Osteoblast (primary cell): ENCODE measurements around the gene HPD. TPM values are rescaled to one million over a fixed set of nuclear protein-coding genes. Genes with fewer than 3 reads are reported as not detected.

Experiments
- DNase-seq: peaks from one replicate; pipeline ENCODE4 v3.0.0; 2011; ENCODE audit warnings: low spot score, mixed read lengths; ENCODE audit not compliant: insufficient read length; ENCODE audit errors: missing footprints
- H2AFZ ChIP-seq: 2 replicates; pipeline ENCODE4 v1.6.0; 2011; ENCODE audit warnings: mild to moderate bottlenecking, low read length
- H3K27ac ChIP-seq: 2 replicates; pipeline ENCODE4 v1.5.1; 2011; ENCODE audit warnings: mild to moderate bottlenecking, low read depth, low read length, moderate library complexity
- H3K27me3 ChIP-seq: 2 replicates; pipeline ENCODE4 v1.6.0; 2012; ENCODE audit warnings: mild to moderate bottlenecking, control low read depth, inconsistent platforms, low read length, moderate library complexity; ENCODE audit not compliant: insufficient read depth
- H3K36me3 ChIP-seq: 2 replicates; pipeline ENCODE4 v1.5.1; 2011; ENCODE audit warnings: mild to moderate bottlenecking, low read length, control low read depth, moderate library complexity; ENCODE audit not compliant: insufficient read depth
- H3K4me1 ChIP-seq: 2 replicates; pipeline ENCODE4 v1.5.1; 2011; ENCODE audit warnings: mild to moderate bottlenecking, low read length, control low read depth, moderate library complexity; ENCODE audit not compliant: insufficient read depth
- H3K4me2 ChIP-seq: 2 replicates; pipeline ENCODE4 v1.6.0; 2011; ENCODE audit warnings: mild to moderate bottlenecking, low read length; ENCODE audit not compliant: insufficient read depth
- H3K4me3 ChIP-seq: fragments of 200-600 bp; sonication (generic); 3 replicates; pipeline ENCODE4 v1.5.1; 2012; ENCODE audit warnings: mild to moderate bottlenecking, low read length, inconsistent platforms; ENCODE audit not compliant: insufficient read depth
- H3K79me2 ChIP-seq: 2 replicates; pipeline ENCODE4 v1.6.0; 2012; ENCODE audit warnings: mild to moderate bottlenecking, low read length, control low read depth, inconsistent platforms; ENCODE audit not compliant: insufficient read depth
- H3K9me3 ChIP-seq: 2 replicates; pipeline ENCODE4 v1.5.1; 2011; ENCODE audit warnings: low read depth, low read length, control low read depth
- H4K20me1 ChIP-seq: 2 replicates; pipeline ENCODE4 v1.6.0; 2012; ENCODE audit warnings: mild to moderate bottlenecking, low read length, control low read depth; ENCODE audit not compliant: insufficient read depth
- CTCF ChIP-seq: IDR thresholded peaks from 2 replicates; pipeline ENCODE4 v1.5.1; 2011; ENCODE audit warnings: mild to moderate bottlenecking, low read depth, low read length, moderate library complexity; ENCODE audit errors: extremely low read depth
- total RNA-seq: library from RNA; depleted of rRNA; stranded (reverse); fragments of >200 nt; gene quantifications from 2 replicates; pipeline ENCODE4 v1.2.3, GENCODE V29; 2012

HPD gene
- total RNA-seq, 1 donor: under 0.01 TPM

GRCh38 chr12:121802485-121802842, 56.2 kb downstream of the HPD start:
- peaks cover 6% of the 10 kb centered on the region for H3K36me3 ChIP-seq
- TF ChIP-seq CTCF: no peak
- peaks cover 61% of the 10 kb centered on the region for H3K79me2 ChIP-seq
- H2AFZ ChIP-seq: no peak overlapping the region
- DNase-seq: no peak
- peak overlapping the region; percentile 99 for H3K27ac ChIP-seq
- no peaks in the 10 kb centered on the region for H3K27me3 ChIP-seq
- H3K4me1 ChIP-seq: peaks cover 56% of the 10 kb centered on the region
- H3K4me3 ChIP-seq: peak overlapping the region; percentile 86
- no peaks in the 10 kb centered on the region for H3K9me3 ChIP-seq
- H4K20me1 ChIP-seq: peaks cover 29% of the 10 kb centered on the region
- peak overlapping the region; percentile 83 for H3K4me2 ChIP-seq

- no peaks in the 10 kb centered on the region for H3K9me3 ChIP-seq
- peaks cover 60% of the 10 kb centered on the region for H3K79me2 ChIP-seq
- DNase-seq: peak; percentile 83
- peaks cover 56% of the 10 kb centered on the region for H3K4me1 ChIP-seq
- H3K27me3 ChIP-seq: no peaks in the 10 kb centered on the region
- H3K4me3 ChIP-seq: peak overlapping the region; percentile 86
- H3K4me2 ChIP-seq: peak overlapping the region; percentile 83
- no peaks in the 10 kb centered on the region for H3K36me3 ChIP-seq
- H3K27ac ChIP-seq: peak overlapping the region; percentile 99
- no peak for TF ChIP-seq CTCF
- no peak overlapping the region for H2AFZ ChIP-seq
- H4K20me1 ChIP-seq: peaks cover 28% of the 10 kb centered on the region
These were observed 56.8 kb downstream of the HPD start for GRCh38 chr12:121801595-121802484.

GRCh38 chr12:121800694-121801594, 57.7 kb downstream of the HPD start:
- DNase-seq: peak; percentile 98
- H2AFZ ChIP-seq: peak overlapping the region; percentile 40
- no peak for TF ChIP-seq CTCF
- H3K79me2 ChIP-seq: peaks cover 58% of the 10 kb centered on the region
- H3K4me1 ChIP-seq: peaks cover 50% of the 10 kb centered on the region
- peak overlapping the region; percentile 99 for H3K27ac ChIP-seq
- H4K20me1 ChIP-seq: peaks cover 23% of the 10 kb centered on the region
- peak overlapping the region; percentile 83 for H3K4me2 ChIP-seq
- H3K36me3 ChIP-seq: no peaks in the 10 kb centered on the region
- H3K9me3 ChIP-seq: no peaks in the 10 kb centered on the region
- H3K27me3 ChIP-seq: no peaks in the 10 kb centered on the region
- H3K4me3 ChIP-seq: peak overlapping the region; percentile 86
